LHCN-M2 (cell line): ENCODE results near the gene PTPRN2. TPM values are rescaled to one million over a fixed set of nuclear protein-coding genes. Genes with fewer than 3 reads are reported as not detected.
"Not testable (repeated sequence)": the region's sequence is repeated elsewhere in the genome, so short reads cannot be mapped to it uniquely, and the experiment has no call there.

ENCODE experiments used
- DNase-seq: peaks from one replicate; pipeline ENCODE4 v3.0.0-alpha.2; 2012; ENCODE audit warnings: low read depth
- total RNA-seq: library from RNA; depleted of rRNA; stranded (reverse); fragments of >200 nt; gene quantifications from 2 replicates; pipeline ENCODE4 v1.2.3, GENCODE V29; 2014

The PTPRN2 gene
- total RNA-seq, 1 experiment from 2014 or later = 0.11 TPM

GRCh38 chr7:158518980-158519632 is 68.5 kb downstream of the PTPRN2 start:
- no peak for DNase-seq

- no peak for DNase-seq
These were observed 70.1 kb downstream of the PTPRN2 start for GRCh38 chr7:158517571-158517970.

GRCh38 chr7:158517072-158517471 is 70.6 kb downstream of the PTPRN2 start:
- DNase-seq = no peak

GRCh38 chr7:158516524-158516923 is 71.1 kb downstream of the PTPRN2 start:
- no peak for DNase-seq

GRCh38 chr7:158512869-158513268 is 74.8 kb downstream of the PTPRN2 start:
- no peak for DNase-seq

GRCh38 chr7:158512042-158512441 is 75.6 kb downstream of the PTPRN2 start:
- no peak for DNase-seq

GRCh38 chr7:158508802-158509385 is 78.7 kb downstream of the PTPRN2 start:
- DNase-seq = no peak

- DNase-seq = not testable (repeated sequence)
These were observed 79.3 kb downstream of the PTPRN2 start for GRCh38 chr7:158508321-158508720.

- no peak for DNase-seq
These were observed 79.7 kb downstream of the PTPRN2 start for GRCh38 chr7:158507917-158508316.

GRCh38 chr7:158507175-158507574 is 80.4 kb downstream of the PTPRN2 start:
- DNase-seq = not testable (repeated sequence)

GRCh38 chr7:158506626-158507025 is 81.0 kb downstream of the PTPRN2 start:
- DNase-seq = no peak

- DNase-seq = no peak
These were observed 81.9 kb downstream of the PTPRN2 start for GRCh38 chr7:158505683-158506082.

GRCh38 chr7:158502068-158502750 is 85.4 kb downstream of the PTPRN2 start:
- no peak for DNase-seq

GRCh38 chr7:158501393-158502067 is 86.1 kb downstream of the PTPRN2 start:
- no peak for DNase-seq

- no peak for DNase-seq
These were observed 87.0 kb downstream of the PTPRN2 start for GRCh38 chr7:158500651-158501052.

- DNase-seq = no peak
These were observed 88.6 kb downstream of the PTPRN2 start for GRCh38 chr7:158499082-158499455.

GRCh38 chr7:158498443-158499081 is 89.1 kb downstream of the PTPRN2 start:
- no peak for DNase-seq

- DNase-seq = no peak
These were observed 90.0 kb downstream of the PTPRN2 start for GRCh38 chr7:158497627-158498026.

- peak; percentile 6 for DNase-seq
These were observed 91.8 kb downstream of the PTPRN2 start for GRCh38 chr7:158495786-158496185.

- DNase-seq = no peak
These were observed 92.4 kb downstream of the PTPRN2 start for GRCh38 chr7:158495216-158495615.

- no peak for DNase-seq
These were observed 93.0 kb downstream of the PTPRN2 start for GRCh38 chr7:158494643-158495042.

GRCh38 chr7:158494162-158494586 is 93.4 kb downstream of the PTPRN2 start:
- no peak for DNase-seq
